Activated CD4-positive, alpha-beta T cell treated with anti-CD3 and anti-CD28 coated beads for 24 hours (primary cell): ENCODE measurements around the gene YWHAG.
A peak's percentile ranks its signal among the peaks of the same experiment; 100 is the strongest.
"Not testable (repeated sequence)": the region's sequence is repeated elsewhere in the genome, so short reads cannot be mapped to it uniquely, and the experiment has no call there.

Source experiments
- DNase-seq, 2 donors: peaks; one replicate each; pipeline ENCODE4 v3.0.0-alpha.2; 2020; ENCODE audit warnings: low read depth in 2 of 2

Gene YWHAG

GRCh38 chr7:76380623-76380966 is 21.8 kb upstream of the YWHAG start:
- no peak for DNase-seq

GRCh38 chr7:76377186-76377918 is 18.6 kb upstream of the YWHAG start:
- no peak for DNase-seq

GRCh38 chr7:76375251-76375650 is 16.5 kb upstream of the YWHAG start:
- DNase-seq: no peak

- no peak for DNase-seq
Measured at GRCh38 chr7:76372984-76373833, 14.4 kb upstream of the YWHAG start.

GRCh38 chr7:76371396-76371795 is 12.6 kb upstream of the YWHAG start:
- no peak for DNase-seq

GRCh38 chr7:76369018-76369417 is 10.2 kb upstream of the YWHAG start:
- no peak for DNase-seq

- no peak for DNase-seq
Measured at GRCh38 chr7:76368190-76368589, 9.4 kb upstream of the YWHAG start.

GRCh38 chr7:76364198-76364584 is 5.4 kb upstream of the YWHAG start:
- no peak for DNase-seq

GRCh38 chr7:76363754-76364153 is 5.0 kb upstream of the YWHAG start:
- not testable (repeated sequence) for DNase-seq

GRCh38 chr7:76359978-76360638 is 1.3 kb upstream of the YWHAG start:
- no peak for DNase-seq

- DNase-seq: peak; percentile 85 to 90
Measured at GRCh38 chr7:76359111-76359977, 553 bp upstream of the YWHAG start.

GRCh38 chr7:76358011-76358480 is 745 bp downstream of the YWHAG start:
- peak; percentile 31 to 40 for DNase-seq

GRCh38 chr7:76357475-76358010 is 1.2 kb downstream of the YWHAG start:
- DNase-seq: no peak

- DNase-seq: no peak
Measured at GRCh38 chr7:76356823-76357222, 2.0 kb downstream of the YWHAG start.

GRCh38 chr7:76356115-76356514 is 2.7 kb downstream of the YWHAG start:
- no peak for DNase-seq

- DNase-seq: no peak
Measured at GRCh38 chr7:76354981-76355730, 3.6 kb downstream of the YWHAG start.

GRCh38 chr7:76354516-76354915 is 4.3 kb downstream of the YWHAG start:
- DNase-seq: no peak

GRCh38 chr7:76353744-76354143 is 5.0 kb downstream of the YWHAG start:
- DNase-seq: no peak

- DNase-seq: no peak
Measured at GRCh38 chr7:76352193-76352592, 6.6 kb downstream of the YWHAG start.

GRCh38 chr7:76351372-76351771 is 7.4 kb downstream of the YWHAG start:
- no peak for DNase-seq
